ENCODE data around the gene STXBP5L. TPM values are rescaled to one million over a fixed set of nuclear protein-coding genes. Genes with fewer than 3 reads are reported as not detected.
A peak's percentile ranks its signal among the peaks of the same experiment; 100 is the strongest.

STXBP5L gene
- polyA plus RNA-seq, 2 of the 4 experiments (the other 2 are of a cell fraction), result 0.08 TPM; not detected in 1

DNA sequence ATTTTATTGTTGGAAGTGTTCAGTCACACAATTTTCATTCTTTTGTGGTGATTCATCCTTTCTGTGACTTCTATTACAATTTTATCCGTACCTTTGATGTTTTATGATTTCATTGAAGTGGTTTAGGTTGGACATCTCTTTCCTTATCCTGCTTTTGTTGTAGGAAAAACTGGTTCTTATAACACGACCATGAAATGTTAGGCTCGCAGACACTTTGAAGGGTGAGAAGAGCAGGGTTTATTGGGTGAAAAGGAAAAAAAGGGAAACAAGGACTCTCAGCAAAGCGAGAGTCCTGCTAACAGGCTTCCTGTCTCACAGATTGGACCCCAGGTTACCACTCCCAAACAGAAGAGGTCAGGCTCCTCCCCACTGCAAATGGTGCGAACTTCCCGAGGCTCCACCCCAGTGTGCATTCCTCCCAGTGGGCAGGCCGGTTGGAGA is 257.4 kb downstream of the STXBP5L start:
- ATAC-seq (0 out of 6 replicates have a peak, but pooled peaks of 1 of the 2 experiments have one; percentile 28), DNase-seq (ENCODE audit: low read depth in 1 of 2, low spot score in 1 of 2) (no peak), FAIRE-seq (no peak)
- Histone ChIP-seq H3K27ac (no peak overlapping the region), H3K4me1 (no peaks in the 10 kb centered on the region), H3K4me3 (no peak overlapping the region), H3K4me2 (peak overlapping the region; percentile 26; the same call in 1 of the 3 replicates), H3K9me3 (no peaks in the 10 kb centered on the region)
- TF ChIP-seq, protein P1, sequence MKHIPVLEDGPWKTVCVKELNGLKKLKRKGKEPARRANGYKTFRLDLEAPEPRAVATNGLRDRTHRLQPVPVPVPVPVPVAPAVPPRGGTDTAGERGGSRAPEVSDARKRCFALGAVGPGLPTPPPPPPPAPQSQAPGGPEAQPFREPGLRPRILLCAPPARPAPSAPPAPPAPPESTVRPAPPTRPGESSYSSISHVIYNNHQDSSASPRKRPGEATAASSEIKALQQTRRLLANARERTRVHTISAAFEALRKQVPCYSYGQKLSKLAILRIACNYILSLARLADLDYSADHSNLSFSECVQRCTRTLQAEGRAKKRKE (CRISPR knock-in tag; IDR thresholded peaks at IDR 0.05; ENCODE audit: low read depth), result no peak
- TF ChIP-seq GATA3 (IDR thresholded peaks at IDR 0.05; ENCODE audit: borderline replicate concordance) (no peak), ZSCAN20 (CRISPR knock-in tag; IDR thresholded peaks at IDR 0.05) (no peak), TP53 (CRISPR knock-in tag; IDR thresholded peaks at IDR 0.05) (no peak), EP300 (IDR thresholded peaks at IDR 0.05) (no peak), JUNB (IDR thresholded peaks at IDR 0.05) (no peak), CHD2 (IDR thresholded peaks at IDR 0.05; ENCODE audit: low read length, partially characterized antibody) (no peak), RARB (CRISPR knock-in tag; IDR thresholded peaks at IDR 0.05) (no peak), CBX8 (IDR thresholded peaks at IDR 0.05) (no peak), BHLHE40 (IDR thresholded peaks at IDR 0.05; ENCODE audit: low read depth, low read length) (no peak), FOXS1 (CRISPR knock-in tag; IDR thresholded peaks at IDR 0.05) (no peak), ZNF302 (CRISPR knock-in tag; IDR thresholded peaks at IDR 0.05) (no peak)
- TF ChIP-seq, protein P2, sequence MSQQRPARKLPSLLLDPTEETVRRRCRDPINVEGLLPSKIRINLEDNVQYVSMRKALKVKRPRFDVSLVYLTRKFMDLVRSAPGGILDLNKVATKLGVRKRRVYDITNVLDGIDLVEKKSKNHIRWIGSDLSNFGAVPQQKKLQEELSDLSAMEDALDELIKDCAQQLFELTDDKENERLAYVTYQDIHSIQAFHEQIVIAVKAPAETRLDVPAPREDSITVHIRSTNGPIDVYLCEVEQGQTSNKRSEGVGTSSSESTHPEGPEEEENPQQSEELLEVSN (IDR thresholded peaks at IDR 0.05; ENCODE audit: borderline replicate concordance, low read depth), result no peak
- TF ChIP-seq, protein P3, sequence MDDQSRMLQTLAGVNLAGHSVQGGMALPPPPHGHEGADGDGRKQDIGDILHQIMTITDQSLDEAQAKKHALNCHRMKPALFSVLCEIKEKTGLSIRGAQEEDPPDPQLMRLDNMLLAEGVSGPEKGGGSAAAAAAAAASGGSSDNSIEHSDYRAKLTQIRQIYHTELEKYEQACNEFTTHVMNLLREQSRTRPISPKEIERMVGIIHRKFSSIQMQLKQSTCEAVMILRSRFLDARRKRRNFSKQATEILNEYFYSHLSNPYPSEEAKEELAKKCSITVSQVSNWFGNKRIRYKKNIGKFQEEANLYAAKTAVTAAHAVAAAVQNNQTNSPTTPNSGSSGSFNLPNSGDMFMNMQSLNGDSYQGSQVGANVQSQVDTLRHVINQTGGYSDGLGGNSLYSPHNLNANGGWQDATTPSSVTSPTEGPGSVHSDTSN (IDR thresholded peaks at IDR 0.05), result no peak
- POLR2A ChIA-PET, result no interaction called here
- CTCF ChIA-PET, result no interaction called here
- 27% methylated on average over 7 of the region's 7 CpGs for WGBS (ENCODE audit: missing lambda C conversion rate)

DNA sequence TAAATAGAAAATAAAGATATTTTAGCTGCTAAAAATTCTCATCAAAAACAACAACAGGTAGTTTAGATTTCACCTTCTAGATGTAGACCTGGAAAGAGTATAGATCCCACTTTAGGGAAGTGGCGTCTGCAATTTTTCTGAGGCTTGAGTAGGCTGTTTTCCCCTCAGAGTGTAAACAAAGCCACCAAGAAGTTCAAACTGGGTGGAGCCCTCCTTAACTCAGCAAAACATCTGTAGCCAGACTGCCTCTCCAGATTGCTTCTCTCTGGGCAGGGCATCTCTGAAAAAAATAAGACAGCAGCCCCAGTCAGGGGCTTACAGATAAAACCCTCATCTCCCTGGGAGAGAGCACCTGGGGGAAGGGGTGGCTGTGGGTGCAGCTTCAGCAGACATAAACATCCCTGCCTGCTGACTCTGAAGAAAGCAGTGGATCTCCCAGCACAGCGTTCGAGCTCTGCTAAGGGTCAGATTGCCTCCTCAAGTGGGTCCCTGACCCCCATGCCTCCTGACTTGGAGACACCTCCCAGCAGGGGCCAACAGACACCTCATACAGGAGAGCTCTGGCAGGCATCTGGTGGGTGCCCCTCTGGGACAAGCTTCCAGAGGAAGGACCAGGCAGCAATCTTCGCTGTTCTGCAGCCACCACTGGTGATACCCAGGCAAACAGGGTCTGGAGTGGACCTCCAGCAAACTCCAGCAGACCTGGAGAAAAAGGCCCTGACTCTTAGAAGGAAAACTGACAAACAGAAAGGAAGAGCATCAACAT is 259.6 kb downstream of the STXBP5L start:
- 10% methylated on average over 4 of the region's 4 CpGs for WGBS (ENCODE audit: missing lambda C conversion rate)
- Histone ChIP-seq H3K4me3 (no peak overlapping the region), H3K27ac (no peak overlapping the region), H3K4me1 (no peaks in the 10 kb centered on the region), H3K9me3 (no peaks in the 10 kb centered on the region), H3K4me2 (no peak overlapping the region)
- ChIA-PET POLR2A (no interaction called here), CTCF (no interaction called here)
- TF ChIP-seq RFX5 (IDR thresholded peaks at IDR 0.05), result no peak
- TF ChIP-seq NPAS2 (CRISPR knock-in tag; IDR thresholded peaks at IDR 0.05; ENCODE audit: borderline replicate concordance), result no peak
- no peak for TF ChIP-seq MYC (IDR thresholded peaks at IDR 0.05; ENCODE audit: borderline replicate concordance, low read length)
- no peak for TF ChIP-seq POLR2A (IDR thresholded peaks at IDR 0.05; ENCODE audit: low read length)
- TF ChIP-seq, protein P4, sequence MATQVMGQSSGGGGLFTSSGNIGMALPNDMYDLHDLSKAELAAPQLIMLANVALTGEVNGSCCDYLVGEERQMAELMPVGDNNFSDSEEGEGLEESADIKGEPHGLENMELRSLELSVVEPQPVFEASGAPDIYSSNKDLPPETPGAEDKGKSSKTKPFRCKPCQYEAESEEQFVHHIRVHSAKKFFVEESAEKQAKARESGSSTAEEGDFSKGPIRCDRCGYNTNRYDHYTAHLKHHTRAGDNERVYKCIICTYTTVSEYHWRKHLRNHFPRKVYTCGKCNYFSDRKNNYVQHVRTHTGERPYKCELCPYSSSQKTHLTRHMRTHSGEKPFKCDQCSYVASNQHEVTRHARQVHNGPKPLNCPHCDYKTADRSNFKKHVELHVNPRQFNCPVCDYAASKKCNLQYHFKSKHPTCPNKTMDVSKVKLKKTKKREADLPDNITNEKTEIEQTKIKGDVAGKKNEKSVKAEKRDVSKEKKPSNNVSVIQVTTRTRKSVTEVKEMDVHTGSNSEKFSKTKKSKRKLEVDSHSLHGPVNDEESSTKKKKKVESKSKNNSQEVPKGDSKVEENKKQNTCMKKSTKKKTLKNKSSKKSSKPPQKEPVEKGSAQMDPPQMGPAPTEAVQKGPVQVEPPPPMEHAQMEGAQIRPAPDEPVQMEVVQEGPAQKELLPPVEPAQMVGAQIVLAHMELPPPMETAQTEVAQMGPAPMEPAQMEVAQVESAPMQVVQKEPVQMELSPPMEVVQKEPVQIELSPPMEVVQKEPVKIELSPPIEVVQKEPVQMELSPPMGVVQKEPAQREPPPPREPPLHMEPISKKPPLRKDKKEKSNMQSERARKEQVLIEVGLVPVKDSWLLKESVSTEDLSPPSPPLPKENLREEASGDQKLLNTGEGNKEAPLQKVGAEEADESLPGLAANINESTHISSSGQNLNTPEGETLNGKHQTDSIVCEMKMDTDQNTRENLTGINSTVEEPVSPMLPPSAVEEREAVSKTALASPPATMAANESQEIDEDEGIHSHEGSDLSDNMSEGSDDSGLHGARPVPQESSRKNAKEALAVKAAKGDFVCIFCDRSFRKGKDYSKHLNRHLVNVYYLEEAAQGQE (IDR thresholded peaks at IDR 0.05), result no peak
- TF ChIP-seq HOXA7 (CRISPR knock-in tag; IDR thresholded peaks at IDR 0.05), result no peak
- no peak for TF ChIP-seq CHD4 (IDR thresholded peaks at IDR 0.05; ENCODE audit: borderline replicate concordance)
- no peak for TF ChIP-seq NR3C1 (IDR thresholded peaks at IDR 0.05)
- no peak for TF ChIP-seq FOXS1 (CRISPR knock-in tag; IDR thresholded peaks at IDR 0.05)
- no peak for TF ChIP-seq EHMT2 (IDR thresholded peaks at IDR 0.05; ENCODE audit: low read depth)
- no peak for TF ChIP-seq BHLHE40 (IDR thresholded peaks at IDR 0.05; ENCODE audit: low read depth, low read length)
- no peak for TF ChIP-seq KDM1A (IDR thresholded peaks at IDR 0.05; ENCODE audit: low read depth)
- TF ChIP-seq, protein P5, sequence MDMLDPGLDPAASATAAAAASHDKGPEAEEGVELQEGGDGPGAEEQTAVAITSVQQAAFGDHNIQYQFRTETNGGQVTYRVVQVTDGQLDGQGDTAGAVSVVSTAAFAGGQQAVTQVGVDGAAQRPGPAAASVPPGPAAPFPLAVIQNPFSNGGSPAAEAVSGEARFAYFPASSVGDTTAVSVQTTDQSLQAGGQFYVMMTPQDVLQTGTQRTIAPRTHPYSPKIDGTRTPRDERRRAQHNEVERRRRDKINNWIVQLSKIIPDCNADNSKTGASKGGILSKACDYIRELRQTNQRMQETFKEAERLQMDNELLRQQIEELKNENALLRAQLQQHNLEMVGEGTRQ (IDR thresholded peaks at IDR 0.05), result no peak
- ATAC-seq (no peak), DNase-seq (ENCODE audit: low read depth in 1 of 2, low spot score in 1 of 2) (no peak), FAIRE-seq (no peak)
